Brain microvascular endothelial cell (primary cell): Measurements from ENCODE around the gene ALPK3.
"Not testable (repeated sequence)": the region's sequence is repeated elsewhere in the genome, so short reads cannot be mapped to it uniquely, and the experiment has no call there.

Experiments used
- DNase-seq: peaks from one replicate; pipeline ENCODE4 v3.0.0-alpha.2; 2020
- H3K27ac ChIP-seq: fragments of 250-450 bp; sonication (Bioruptor Pico); 2 replicates; pipeline ENCODE4 v1.5.1; 2020; ENCODE audit warnings: mild to moderate bottlenecking, moderate library complexity
- H3K27me3 ChIP-seq: fragments of 250-450 bp; sonication (Bioruptor Pico); replicated peaks from 2 replicates; pipeline ENCODE4 v1.5.1; 2020; ENCODE audit warnings: mild to moderate bottlenecking
- H3K36me3 ChIP-seq: fragments of 250-450 bp; sonication (Bioruptor Pico); replicated peaks from 2 replicates; pipeline ENCODE4 v1.5.1; 2020; ENCODE audit warnings: mild to moderate bottlenecking
- H3K4me3 ChIP-seq: 2 replicates; pipeline ENCODE4 v1.5.1; 2011; ENCODE audit warnings: low read depth, mild to moderate bottlenecking, control low read depth, low read length, moderate library complexity
- in situ Hi-C: cut with HindIII; loops from 2 replicates; pipeline ENCODE4 v1.10.0; 2017; ENCODE audit warnings: low sequenced_read_pairs, low pct_ligation_motif_present
- TF ChIP-seq, protein P1 (sequence below): IDR thresholded peaks from 2 replicates; pipeline ENCODE4 v1.5.1; 2011; ENCODE audit warnings: low read depth, mild to moderate bottlenecking, moderate library complexity, low read length, control low read depth, inconsistent platforms; ENCODE audit errors: missing control alignments

ALPK3 gene

DNA sequence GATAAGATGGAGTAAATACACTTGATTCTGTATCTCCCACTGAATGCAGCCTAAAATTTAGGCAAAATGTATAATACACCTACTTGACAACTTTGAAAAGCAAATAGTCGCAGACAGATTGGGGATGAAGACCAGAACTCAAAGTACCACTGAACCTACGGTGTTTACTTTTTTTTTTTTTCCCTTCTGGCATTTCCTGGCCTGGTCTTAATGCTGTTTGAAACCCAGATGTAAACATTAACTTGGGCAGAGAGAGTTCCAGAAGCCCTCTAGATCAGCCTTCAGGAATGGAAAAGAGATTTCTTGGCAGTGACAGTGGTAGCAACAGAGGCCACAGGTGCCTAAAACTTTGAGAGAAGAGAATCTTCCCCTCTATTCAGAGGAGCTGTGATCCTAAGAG, 27.8 kb downstream of the ALPK3 start:
- Histone ChIP-seq H3K36me3 (no peaks in the 10 kb centered on the region), H3K4me3 (no peak overlapping the region), H3K27ac (no peak overlapping the region), H3K27me3 (no peaks in the 10 kb centered on the region)
- in situ Hi-C loops, result no loop called here
- DNase-seq, result no peak
- TF ChIP-seq, protein P1, sequence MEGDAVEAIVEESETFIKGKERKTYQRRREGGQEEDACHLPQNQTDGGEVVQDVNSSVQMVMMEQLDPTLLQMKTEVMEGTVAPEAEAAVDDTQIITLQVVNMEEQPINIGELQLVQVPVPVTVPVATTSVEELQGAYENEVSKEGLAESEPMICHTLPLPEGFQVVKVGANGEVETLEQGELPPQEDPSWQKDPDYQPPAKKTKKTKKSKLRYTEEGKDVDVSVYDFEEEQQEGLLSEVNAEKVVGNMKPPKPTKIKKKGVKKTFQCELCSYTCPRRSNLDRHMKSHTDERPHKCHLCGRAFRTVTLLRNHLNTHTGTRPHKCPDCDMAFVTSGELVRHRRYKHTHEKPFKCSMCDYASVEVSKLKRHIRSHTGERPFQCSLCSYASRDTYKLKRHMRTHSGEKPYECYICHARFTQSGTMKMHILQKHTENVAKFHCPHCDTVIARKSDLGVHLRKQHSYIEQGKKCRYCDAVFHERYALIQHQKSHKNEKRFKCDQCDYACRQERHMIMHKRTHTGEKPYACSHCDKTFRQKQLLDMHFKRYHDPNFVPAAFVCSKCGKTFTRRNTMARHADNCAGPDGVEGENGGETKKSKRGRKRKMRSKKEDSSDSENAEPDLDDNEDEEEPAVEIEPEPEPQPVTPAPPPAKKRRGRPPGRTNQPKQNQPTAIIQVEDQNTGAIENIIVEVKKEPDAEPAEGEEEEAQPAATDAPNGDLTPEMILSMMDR, result no peak

DNA sequence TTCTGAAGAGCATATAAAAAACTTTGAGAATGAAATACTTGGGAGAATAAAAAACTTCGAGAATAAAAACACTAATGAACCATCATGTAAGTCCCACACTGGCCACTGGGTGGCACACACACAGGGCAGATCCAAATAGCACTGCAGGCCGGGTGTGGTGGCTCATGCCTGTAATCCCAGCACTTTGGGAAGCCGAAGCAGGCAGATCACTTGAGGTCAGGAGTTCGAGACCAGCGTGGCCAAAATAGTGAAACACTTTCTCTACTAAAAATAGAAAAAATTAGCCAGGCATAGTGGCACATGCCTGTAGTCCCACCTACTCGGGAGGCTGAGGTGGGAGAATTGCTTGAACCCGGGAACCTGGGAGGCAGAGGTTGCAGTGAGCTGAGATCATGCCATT, 28.5 kb downstream of the ALPK3 start:
- in situ Hi-C loops, H3K36me3 ChIP-seq, H3K27ac ChIP-seq, H3K27me3 ChIP-seq, H3K4me3 ChIP-seq: not testable (repeated sequence)
- TF ChIP-seq, protein P1, result peak; percentile 73
- DNase-seq, result peak; percentile 75

DNA sequence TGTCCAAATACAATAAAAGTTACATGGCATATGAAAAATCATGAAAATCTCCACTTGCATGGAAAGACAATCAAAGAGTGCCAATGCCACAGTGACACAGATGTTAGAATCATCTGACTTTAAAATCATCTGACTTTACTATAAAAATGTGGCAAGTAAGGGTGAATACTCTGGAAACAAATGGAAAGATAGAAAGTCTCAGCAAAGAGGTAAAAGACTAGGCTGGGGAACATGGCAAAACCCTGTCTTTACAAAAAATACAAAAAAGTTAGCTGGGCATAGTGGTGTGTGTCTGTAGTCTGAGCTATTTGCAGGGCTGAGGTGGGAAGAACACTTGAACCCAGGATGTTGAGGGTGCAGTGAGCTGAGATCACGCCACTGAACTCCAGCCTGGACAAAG, 29.1 kb downstream of the ALPK3 start:
- Histone ChIP-seq H3K27me3 (no peaks in the 10 kb centered on the region), H3K36me3 (no peaks in the 10 kb centered on the region), H3K4me3 (no peak overlapping the region), H3K27ac (no peak overlapping the region)
- TF ChIP-seq, protein P1, result no peak
- DNase-seq, result no peak
- in situ Hi-C loops, result no loop called here

DNA sequence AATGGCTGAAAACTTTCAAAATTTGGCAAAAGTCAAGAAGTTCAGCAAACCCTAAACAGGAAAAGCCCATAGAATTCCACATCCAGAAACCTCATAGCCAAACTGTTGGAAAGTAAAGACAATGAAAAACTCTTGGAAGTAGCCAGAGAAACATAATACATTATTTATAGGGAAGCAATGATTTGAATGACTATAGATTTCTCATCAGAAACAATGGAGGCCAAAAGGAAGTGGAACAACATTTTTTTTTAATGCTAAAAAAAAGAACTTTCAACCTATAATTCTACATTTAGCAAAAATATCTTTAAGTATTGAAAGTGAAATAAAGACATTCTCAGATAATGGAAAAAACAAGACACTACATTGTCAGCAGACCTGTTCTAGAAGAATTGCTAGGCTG, 30.2 kb downstream of the ALPK3 start:
- TF ChIP-seq, protein P1, result no peak
- no peak for DNase-seq
- Histone ChIP-seq H3K27ac (no peak overlapping the region), H3K36me3 (no peaks in the 10 kb centered on the region), H3K4me3 (no peak overlapping the region), H3K27me3 (no peaks in the 10 kb centered on the region)
- in situ Hi-C loops, result no loop called here

DNA sequence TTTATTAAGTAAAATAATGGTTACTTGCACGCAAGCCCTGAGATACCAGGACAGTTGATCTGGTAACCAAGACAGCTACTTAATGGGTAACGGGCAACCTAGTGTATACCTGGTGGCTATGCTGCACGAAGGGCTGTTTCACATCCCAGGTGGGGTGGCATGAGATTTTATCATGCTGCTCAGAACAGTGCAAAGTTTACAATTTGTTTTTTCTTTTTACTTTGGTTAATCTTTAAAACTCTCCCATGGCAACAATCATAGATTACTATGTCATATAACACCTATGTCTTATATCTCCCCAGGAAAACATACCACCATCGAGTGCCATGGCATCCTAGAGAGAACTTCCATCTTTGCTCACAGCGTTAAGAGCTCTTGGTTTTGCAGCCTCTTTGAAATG, 35.1 kb downstream of the ALPK3 start:
- DNase-seq, result no peak
- in situ Hi-C loops, result no loop called here
- TF ChIP-seq, protein P1, result no peak
- Histone ChIP-seq H3K4me3 (no peak overlapping the region), H3K27me3 (no peaks in the 10 kb centered on the region), H3K36me3 (no peaks in the 10 kb centered on the region), H3K27ac (no peak overlapping the region)

DNA sequence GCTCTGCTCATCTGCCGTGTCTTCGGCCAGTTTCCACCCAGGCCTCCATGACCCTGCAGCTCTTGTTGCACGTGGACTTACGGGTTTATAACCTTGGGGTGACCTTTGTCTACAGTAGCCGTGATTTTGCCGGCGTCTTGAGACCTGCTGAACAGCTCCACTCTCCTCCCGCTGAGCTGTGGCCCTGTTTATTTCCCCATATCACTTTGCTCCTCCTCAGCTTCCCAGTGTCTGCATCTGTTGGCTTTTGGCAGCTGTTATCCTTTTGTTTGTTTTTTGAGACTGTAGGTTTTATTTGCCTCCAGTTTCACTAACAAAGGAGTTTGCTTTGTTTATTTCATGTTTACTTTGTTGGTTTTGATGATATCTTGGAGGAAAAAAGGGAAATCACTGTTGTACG, 38.0 kb downstream of the ALPK3 start:
- TF ChIP-seq, protein P1, result no peak
- Histone ChIP-seq H3K27ac (no peak overlapping the region), H3K27me3 (no peaks in the 10 kb centered on the region), H3K36me3 (no peaks in the 10 kb centered on the region), H3K4me3 (no peak overlapping the region)
- no peak for DNase-seq
- in situ Hi-C loops, result no loop called here
